ENCODE results near the gene ST6GAL1.

The ST6GAL1 gene

GRCh38 chr3:187016639-187017345, 86.5 kb downstream of the ST6GAL1 start:
- H3K27me3 ChIP-seq: no peaks in the 10 kb centered on the region
- no peaks in the 10 kb centered on the region for H3K9me3 ChIP-seq
- TF ChIP-seq CTCF (IDR thresholded peaks at IDR 0.05; ENCODE audit: low read depth, low read length): no peak
- DNase-seq: no peak
- H3K4me1 ChIP-seq: no peaks in the 10 kb centered on the region
- no peak overlapping the region for H3K4me3 ChIP-seq (ENCODE audit: low read depth, low read length)
- H3K36me3 ChIP-seq: no peaks in the 10 kb centered on the region

- no peak for TF ChIP-seq CTCF (IDR thresholded peaks at IDR 0.05; ENCODE audit: low read depth, low read length)
- Histone ChIP-seq H3K9me3 (no peaks in the 10 kb centered on the region), H3K4me3 (ENCODE audit: low read depth, low read length) (no peak overlapping the region), H3K4me1 (no peaks in the 10 kb centered on the region), H3K27me3 (no peaks in the 10 kb centered on the region), H3K36me3 (no peaks in the 10 kb centered on the region)
- no peak for DNase-seq
Observed at GRCh38 chr3:187017511-187018230, 87.3 kb downstream of the ST6GAL1 start.

- no peak for DNase-seq
- no peaks in the 10 kb centered on the region for H3K27me3 ChIP-seq
- H3K4me1 ChIP-seq: peaks cover under 1% of the 10 kb centered on the region
- peak; percentile 35 for TF ChIP-seq CTCF (IDR thresholded peaks at IDR 0.05; ENCODE audit: low read depth, low read length)
- H3K36me3 ChIP-seq: no peaks in the 10 kb centered on the region; the same call in 1 of the 2 replicates
- H3K4me3 ChIP-seq (ENCODE audit: low read depth, low read length): no peak overlapping the region
- peaks cover 3% of the 10 kb centered on the region; the same call in 1 of the 2 replicates for H3K9me3 ChIP-seq
Observed at GRCh38 chr3:187019542-187020072, 89.3 kb downstream of the ST6GAL1 start.

GRCh38 chr3:187020376-187020775, 90.0 kb downstream of the ST6GAL1 start:
- Histone ChIP-seq H3K4me3 (ENCODE audit: low read depth, low read length) (no peak overlapping the region), H3K4me1 (peaks cover 8% of the 10 kb centered on the region), H3K9me3 (peaks cover 3% of the 10 kb centered on the region; the same call in 1 of the 2 replicates), H3K36me3 (no peaks in the 10 kb centered on the region; the same call in 1 of the 2 replicates), H3K27me3 (no peaks in the 10 kb centered on the region)
- no peak for TF ChIP-seq CTCF (IDR thresholded peaks at IDR 0.05; ENCODE audit: low read depth, low read length)
- DNase-seq: no peak

GRCh38 chr3:187021748-187022402, 91.5 kb downstream of the ST6GAL1 start:
- Histone ChIP-seq H3K4me3 (ENCODE audit: low read depth, low read length) (no peak overlapping the region), H3K4me1 (peaks cover 20% of the 10 kb centered on the region), H3K36me3 (no peaks in the 10 kb centered on the region; the same call in 1 of the 2 replicates), H3K9me3 (peaks cover 3% of the 10 kb centered on the region; the same call in 1 of the 2 replicates), H3K27me3 (no peaks in the 10 kb centered on the region)
- TF ChIP-seq CTCF (IDR thresholded peaks at IDR 0.05; ENCODE audit: low read depth, low read length): no peak
- no peak for DNase-seq

Measured in BE2C (cell line).